ENCODE measurements around the gene DGKD. TPM values are rescaled to one million over a fixed set of nuclear protein-coding genes. Genes with fewer than 3 reads are reported as not detected.

Gene DGKD
- total and polyA plus RNA-seq, 11 donors, result 15.5 to 88.6 (median 43.0) TPM

DNA sequence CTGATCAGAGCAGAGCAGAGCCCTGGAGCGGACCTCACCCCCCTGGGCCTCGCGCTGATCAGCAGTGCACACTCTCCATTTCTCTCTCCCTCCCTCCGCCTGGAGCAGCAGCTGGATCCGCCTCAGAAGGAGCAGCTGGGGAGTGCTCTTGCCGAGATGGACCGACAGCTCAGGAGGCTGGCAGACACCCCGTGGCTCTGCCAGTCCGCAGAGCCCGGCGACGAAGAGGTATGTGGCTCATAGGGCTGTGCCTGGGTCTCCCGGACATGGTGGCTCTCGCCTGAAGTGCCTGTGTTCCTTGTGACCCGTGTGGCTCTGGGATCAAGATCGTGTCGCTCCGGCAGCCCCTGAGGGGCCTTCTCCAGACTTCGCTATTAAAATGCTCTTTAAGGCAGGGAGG lies 109.8 kb downstream of the DGKD start:
- peaks cover 4 to 98% (median 94%) of the 10 kb centered on the region in 9 donors for H3K36me3 ChIP-seq
- intact Hi-C loops (cut with DNase I), result no loop called here
- H3K4me3 ChIP-seq, result no peak overlapping the region
- no peak for TF ChIP-seq POLR2A (IDR thresholded peaks at IDR 0.05)
- TF ChIP-seq CTCF (IDR thresholded peaks at IDR 0.05), result no peak
- DNase-seq, result peak in 2 of 5 donors; percentile 6 to 28
- H3K4me1 ChIP-seq, result peaks cover 0 to 12% (median 3%) of the 10 kb centered on the region in 12 donors
- no peaks in the 10 kb centered on the region for H3K9me3 ChIP-seq
- no peaks in the 10 kb centered on the region for H3K27me3 ChIP-seq
- no peak overlapping the region for H3K27ac ChIP-seq
- 93% methylated on average over 19 of the region's 19 CpGs for WGBS, 4 donors
- no peak for ATAC-seq

DNA sequence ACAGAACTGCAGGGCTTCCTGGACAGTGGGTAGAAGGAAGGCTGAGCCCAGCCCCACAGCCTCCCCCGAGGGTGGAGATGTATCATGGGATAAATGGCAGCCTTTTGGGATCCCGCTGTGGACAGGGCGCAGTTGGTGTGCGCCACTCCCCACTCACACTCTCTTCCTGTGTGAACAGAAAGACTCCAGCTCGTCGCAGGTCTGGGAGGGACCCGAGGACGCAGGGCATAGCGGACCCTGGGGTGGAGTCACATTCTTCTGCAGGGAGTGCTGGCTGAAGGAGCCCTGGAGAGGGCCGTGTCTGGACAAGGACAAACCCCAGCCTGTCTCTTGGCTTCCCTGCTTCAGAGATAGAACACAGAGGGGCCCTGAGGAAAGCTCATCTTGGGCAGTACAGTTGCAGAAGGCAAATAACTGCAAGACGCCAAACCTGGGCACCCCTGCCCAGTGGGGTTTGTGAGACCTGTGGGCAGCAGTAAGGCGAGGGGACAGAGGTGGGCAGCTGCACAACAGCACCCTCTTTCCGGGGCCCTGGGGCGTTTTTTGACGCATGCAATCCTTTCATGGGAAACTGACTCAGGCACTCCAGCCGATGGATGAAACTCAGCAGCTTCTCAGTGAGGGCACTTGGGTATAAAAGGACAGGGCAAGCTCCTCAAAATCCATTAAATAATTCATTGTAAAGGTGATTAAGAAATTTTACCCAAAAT lies 110.4 kb downstream of the DGKD start:
- H3K36me3 ChIP-seq, result peaks cover 4 to 97% (median 96%) of the 10 kb centered on the region in 9 donors
- H3K9me3 ChIP-seq, result no peaks in the 10 kb centered on the region
- DNase-seq, result peak in 2 of 5 donors; percentile 15
- no peaks in the 10 kb centered on the region for H3K27me3 ChIP-seq
- 77 to 91% (median 85%) methylated on average over 16 of the region's 16 CpGs for WGBS, 4 donors
- peaks cover 0 to 18% (median 9%) of the 10 kb centered on the region in 12 donors for H3K4me1 ChIP-seq
- no peak overlapping the region for H3K27ac ChIP-seq
- no peak for TF ChIP-seq CTCF (IDR thresholded peaks at IDR 0.05)
- TF ChIP-seq POLR2A (IDR thresholded peaks at IDR 0.05), result no peak
- no peak overlapping the region for H3K4me3 ChIP-seq
- intact Hi-C loops (cut with DNase I), result no loop called here
- no peak for ATAC-seq

DNA sequence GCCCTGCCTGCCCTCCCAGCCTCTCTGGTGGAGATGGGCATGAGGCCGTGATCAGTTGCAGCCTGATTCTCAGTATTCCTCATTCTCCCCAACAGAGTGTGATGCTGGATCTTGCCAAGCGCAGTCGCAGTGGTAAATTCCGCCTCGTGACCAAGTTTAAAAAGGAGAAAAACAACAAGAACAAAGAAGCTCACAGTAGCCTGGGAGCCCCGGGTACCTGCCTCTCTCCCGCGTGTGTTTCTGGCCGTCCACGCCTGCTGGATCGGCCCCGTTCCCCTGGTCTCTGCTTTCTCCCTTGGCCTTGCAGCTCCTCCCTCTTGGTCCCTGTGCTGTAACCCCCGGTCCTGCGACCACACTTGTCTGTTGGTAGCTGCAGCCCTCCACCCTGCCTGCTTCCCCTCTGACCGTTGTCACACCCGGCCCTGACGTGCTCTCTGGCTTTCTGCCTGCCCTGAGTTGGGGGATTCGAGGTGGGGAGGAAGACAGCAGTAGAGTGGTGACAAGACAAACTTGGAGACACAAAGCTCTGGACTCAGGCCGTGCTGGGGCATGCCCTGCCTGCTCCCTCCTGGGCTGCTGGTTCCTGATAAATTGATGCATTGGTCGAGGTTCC lies 112.8 kb downstream of the DGKD start:
- Histone ChIP-seq H3K27me3 (no peaks in the 10 kb centered on the region), H3K27ac (no peak overlapping the region), H3K4me1 (peaks cover 0 to 24% (median 19%) of the 10 kb centered on the region in 12 donors), H3K4me3 (no peak overlapping the region), H3K9me3 (no peaks in the 10 kb centered on the region), H3K36me3 (peaks cover 4 to 88% (median 81%) of the 10 kb centered on the region in 9 donors)
- peak in 2 of 5 donors; percentile 13 to 18 for DNase-seq
- no peak for TF ChIP-seq POLR2A (IDR thresholded peaks at IDR 0.05)
- no peak for TF ChIP-seq CTCF (IDR thresholded peaks at IDR 0.05)
- no peak for ATAC-seq
- WGBS, 4 donors, result 89 to 90% (median 90%) methylated on average over 20 of the region's 20 CpGs
- intact Hi-C loops (cut with DNase I), result no loop called here

GRCh38 chr2:233468047-233468740 lies 113.9 kb downstream of the DGKD start:
- no peaks in the 10 kb centered on the region for H3K9me3 ChIP-seq
- peak in 2 of 5 donors; percentile 22 to 27 for DNase-seq
- ATAC-seq, result peak in 1 of 4 donors; percentile 2
- H3K36me3 ChIP-seq, result peaks cover 4 to 85% (median 78%) of the 10 kb centered on the region in 9 donors
- no peak overlapping the region for H3K4me3 ChIP-seq
- intact Hi-C loops (cut with DNase I), result no loop called here
- H3K4me1 ChIP-seq, result peaks cover 0 to 24% (median 19%) of the 10 kb centered on the region in 12 donors
- WGBS, 4 donors, result 90 to 94% (median 91%) methylated on average over 17 to 22 of the region's 22 CpGs
- no peaks in the 10 kb centered on the region for H3K27me3 ChIP-seq
- H3K27ac ChIP-seq, result no peak overlapping the region
- TF ChIP-seq CTCF (IDR thresholded peaks at IDR 0.05) (no peak), POLR2A (IDR thresholded peaks at IDR 0.05) (no peak)
